Mesenteric fat pad (tissue), 1 donor: Measurements from ENCODE around the gene RGS18. TPM values are rescaled to one million over a fixed set of nuclear protein-coding genes. Genes with fewer than 3 reads are reported as not detected.
"Not testable (repeated sequence)": the region's sequence is repeated elsewhere in the genome, so short reads cannot be mapped to it uniquely, and the experiment has no call there.

Source experiments
- DNase-seq: peaks from one replicate; pipeline ENCODE4 v3.0.0-alpha.2; 2020; ENCODE audit warnings: low spot score
- total RNA-seq: library from RNA; stranded (reverse); fragmentation: NEBNext Ultra II Directional; extraction: Animal tissue kit (Norgen Biotek cat#: 25700); gene quantifications from one replicate; pipeline ENCODE4 v1.2.1, GENCODE V29; 2021
- donor health status: DM: yes; HTN: yes; CAD: no.

Gene RGS18
- total RNA-seq, 1 donor from 2014 or later, result 7.3 TPM

- DNase-seq, result not testable (repeated sequence)
Measured at GRCh38 chr1:192165002-192165401, 6.7 kb downstream of the RGS18 start.

- no peak for DNase-seq
Measured at GRCh38 chr1:192167011-192167410, 8.7 kb downstream of the RGS18 start.

GRCh38 chr1:192167911-192168700 is 9.8 kb downstream of the RGS18 start:
- no peak for DNase-seq

GRCh38 chr1:192168964-192169363 is 10.7 kb downstream of the RGS18 start:
- DNase-seq, result no peak

GRCh38 chr1:192170196-192170984 is 12.1 kb downstream of the RGS18 start:
- no peak for DNase-seq

GRCh38 chr1:192171123-192171522 is 12.9 kb downstream of the RGS18 start:
- no peak for DNase-seq

GRCh38 chr1:192175971-192176370 is 17.7 kb downstream of the RGS18 start:
- DNase-seq, result no peak

GRCh38 chr1:192183788-192184187 is 25.5 kb downstream of the RGS18 start:
- DNase-seq, result no peak

- DNase-seq, result no peak
Measured at GRCh38 chr1:192186197-192186596, 27.9 kb downstream of the RGS18 start.

GRCh38 chr1:192190066-192190465 is 31.8 kb downstream of the RGS18 start:
- DNase-seq, result no peak

GRCh38 chr1:192201303-192201702 is 43.0 kb downstream of the RGS18 start:
- DNase-seq, result no peak

GRCh38 chr1:192224396-192224795 is 66.1 kb downstream of the RGS18 start:
- no peak for DNase-seq

GRCh38 chr1:192224846-192225245 is 66.6 kb downstream of the RGS18 start:
- no peak for DNase-seq

- DNase-seq, result no peak
Measured at GRCh38 chr1:192225266-192225665, 67.0 kb downstream of the RGS18 start.

GRCh38 chr1:192225703-192226102 is 67.4 kb downstream of the RGS18 start:
- no peak for DNase-seq

GRCh38 chr1:192227330-192227729 is 69.1 kb downstream of the RGS18 start:
- DNase-seq, result no peak

- DNase-seq, result not testable (repeated sequence)
Measured at GRCh38 chr1:192227980-192228379, 69.7 kb downstream of the RGS18 start.

GRCh38 chr1:192232817-192233417 is 74.7 kb downstream of the RGS18 start:
- DNase-seq, result no peak

- no peak for DNase-seq
Measured at GRCh38 chr1:192235127-192235526, 76.9 kb downstream of the RGS18 start.
